GM18502 (cell line): Measurements from ENCODE around the gene ARL4D.
"Not testable (repeated sequence)": the region's sequence is repeated elsewhere in the genome, so short reads cannot be mapped to it uniquely, and the experiment has no call there.

Experiments
- ATAC-seq: cut with Tn5 transposase; IDR thresholded peaks from one replicate; pipeline ENCODE4 v1.9.1; 2021; ENCODE audit warnings: mild to moderate bottlenecking; ENCODE audit not compliant: unreplicated experiment, poor library complexity

The ARL4D gene

DNA sequence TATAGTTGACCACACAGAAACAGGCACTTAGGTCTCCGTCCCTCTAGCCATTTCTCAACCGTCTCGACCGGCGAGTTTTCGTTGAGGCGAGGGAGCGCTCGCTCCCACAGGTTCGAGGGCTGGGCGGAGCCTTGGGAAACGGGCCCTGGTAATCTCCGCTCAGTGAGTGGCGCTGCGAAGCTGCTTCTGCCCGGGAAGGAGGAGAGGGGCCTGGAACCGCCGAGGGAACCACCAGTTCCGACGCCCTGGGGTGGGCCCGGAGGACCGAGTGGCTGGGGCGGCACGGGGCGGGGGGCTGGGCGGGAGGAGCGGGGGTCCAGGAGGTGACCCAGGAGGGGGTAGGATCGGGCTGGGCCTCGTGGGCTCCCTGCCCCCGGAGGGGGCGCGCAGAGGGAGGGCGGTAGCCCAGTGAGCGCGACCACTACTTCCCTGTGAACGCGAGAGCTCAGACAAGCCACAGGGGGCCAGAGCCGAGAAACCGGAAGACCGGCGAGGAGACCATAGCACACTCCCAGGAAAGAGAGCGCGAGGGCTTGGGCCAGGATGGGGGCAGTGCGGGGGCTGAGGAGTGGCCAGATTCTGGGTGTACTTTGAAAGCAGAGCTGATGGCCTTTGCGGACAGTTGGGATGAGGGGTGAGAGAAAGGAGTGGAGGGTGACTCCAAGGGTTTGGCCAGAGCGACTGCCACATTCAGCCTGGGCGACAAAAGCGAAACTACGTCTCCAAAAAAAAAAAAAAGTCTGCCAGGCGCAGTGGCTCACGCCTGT, 29.9 kb upstream of the ARL4D start:
- peak; percentile 27 for ATAC-seq

DNA sequence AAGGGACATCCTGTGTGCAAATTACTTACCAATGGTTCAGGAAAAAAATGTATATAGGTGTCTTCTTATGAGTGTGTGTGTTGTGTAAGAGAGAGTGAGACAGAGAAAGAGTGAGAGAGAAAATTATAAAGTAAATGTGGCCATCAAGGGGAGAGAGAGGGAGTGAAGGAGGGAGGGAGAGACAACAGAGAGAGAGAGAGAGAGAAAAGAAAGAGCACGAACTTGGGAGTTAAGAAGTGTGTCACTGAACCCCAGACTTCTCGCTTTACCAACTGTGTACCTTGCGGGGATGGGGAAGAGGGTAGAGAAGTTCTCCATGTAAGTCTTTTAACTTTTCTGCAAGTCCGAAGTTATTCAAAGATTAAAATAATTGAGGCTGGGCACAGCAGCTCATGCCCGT, 28.8 kb upstream of the ARL4D start:
- no peak for ATAC-seq

DNA sequence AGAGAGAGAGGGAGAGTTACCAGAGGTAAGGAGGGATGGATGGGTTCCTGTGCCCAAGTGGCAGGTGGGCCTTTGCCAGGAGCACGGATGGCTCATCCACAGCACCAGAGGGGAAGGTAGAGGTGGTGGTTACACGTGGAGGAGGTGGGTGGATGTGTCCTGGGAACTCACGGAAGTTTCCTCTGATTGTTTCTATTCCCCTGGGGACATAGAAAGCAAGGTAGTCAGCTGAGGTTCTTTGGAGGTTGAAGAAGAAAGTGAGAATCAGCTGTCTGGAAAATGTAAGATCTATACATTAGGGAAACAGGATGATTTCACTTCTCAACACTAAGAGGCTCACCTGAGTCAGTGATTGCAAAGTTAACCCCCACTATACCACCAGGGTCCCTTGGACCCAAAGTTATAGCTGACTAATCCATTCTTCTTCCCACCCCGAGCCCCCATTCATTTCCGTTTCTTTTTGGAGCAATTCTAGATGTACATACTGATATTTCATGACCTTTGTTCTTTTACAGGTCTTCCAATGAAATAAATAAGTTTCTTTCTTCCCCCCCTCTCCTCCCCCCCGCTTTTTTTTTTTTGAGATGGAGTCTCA, 27.5 kb upstream of the ARL4D start:
- no peak for ATAC-seq

DNA sequence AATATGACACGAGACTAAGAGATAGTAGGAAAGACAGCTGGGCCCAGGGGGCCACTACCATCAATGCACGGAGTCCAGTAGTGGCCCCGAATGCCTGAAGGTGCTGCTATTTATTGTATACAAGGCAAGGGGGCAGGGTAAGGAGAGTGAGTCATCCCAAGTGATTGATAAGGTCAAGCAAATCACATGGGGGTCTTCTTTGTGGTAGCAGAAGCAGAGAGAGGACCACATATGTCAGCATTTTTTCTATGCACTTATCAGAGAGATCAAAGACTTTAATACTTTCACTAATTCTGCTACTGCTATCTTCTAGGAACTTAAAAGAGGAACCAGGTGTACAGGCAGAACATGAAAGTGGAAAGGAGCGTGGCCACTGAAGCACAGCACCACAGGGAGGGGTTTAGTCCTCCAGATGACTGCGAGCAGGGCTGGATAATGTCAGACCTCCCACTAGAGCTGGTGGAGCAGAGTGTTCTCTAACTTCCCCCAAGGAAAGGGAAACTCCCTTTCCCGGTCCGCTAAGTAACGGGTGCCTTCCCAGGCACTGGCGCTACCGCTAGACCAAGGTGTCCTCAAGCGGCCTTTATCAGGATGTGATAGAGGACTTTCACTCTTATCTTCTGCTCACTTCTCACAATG, 26.4 kb upstream of the ARL4D start:
- ATAC-seq: peak; percentile 39

DNA sequence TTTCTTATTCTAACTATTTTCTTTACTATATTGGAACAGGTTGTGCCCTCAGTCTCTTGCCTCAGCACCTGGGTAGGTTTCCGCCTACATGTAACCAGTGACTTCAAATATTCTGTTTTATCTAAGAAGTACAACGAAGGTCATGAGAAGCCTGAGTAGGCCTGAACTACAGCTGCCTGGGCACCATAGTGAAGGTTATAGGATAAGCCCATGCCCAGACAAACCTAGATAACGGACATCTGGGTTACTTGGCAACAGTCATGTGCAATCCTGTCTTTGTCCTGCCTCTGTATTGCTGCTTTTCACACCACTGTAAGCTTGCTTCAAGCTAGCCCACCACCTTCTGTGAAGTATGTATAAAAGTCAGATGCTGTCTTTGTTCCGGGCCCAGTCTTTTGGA, 25.4 kb upstream of the ARL4D start:
- ATAC-seq: no peak

DNA sequence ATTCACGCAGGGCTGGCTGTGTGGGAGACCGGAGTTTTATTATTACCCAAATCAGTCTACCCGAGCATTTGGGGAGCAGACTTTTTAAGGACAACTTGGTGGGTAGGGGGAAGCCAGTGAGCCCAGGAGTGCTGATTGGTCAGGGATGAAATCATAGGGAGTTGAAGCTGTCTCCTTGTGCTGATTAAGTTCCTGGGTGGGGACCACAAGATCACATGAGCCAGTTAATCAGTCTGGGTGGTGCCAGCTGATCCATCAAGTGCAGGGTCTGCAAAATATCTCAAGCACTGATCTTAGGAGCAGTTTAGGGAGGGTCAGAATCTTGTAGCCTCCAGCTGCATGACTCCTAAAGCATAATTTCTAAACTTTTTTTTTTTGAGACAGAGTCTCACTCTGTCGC, 22.9 kb upstream of the ARL4D start:
- ATAC-seq: not testable (repeated sequence)

DNA sequence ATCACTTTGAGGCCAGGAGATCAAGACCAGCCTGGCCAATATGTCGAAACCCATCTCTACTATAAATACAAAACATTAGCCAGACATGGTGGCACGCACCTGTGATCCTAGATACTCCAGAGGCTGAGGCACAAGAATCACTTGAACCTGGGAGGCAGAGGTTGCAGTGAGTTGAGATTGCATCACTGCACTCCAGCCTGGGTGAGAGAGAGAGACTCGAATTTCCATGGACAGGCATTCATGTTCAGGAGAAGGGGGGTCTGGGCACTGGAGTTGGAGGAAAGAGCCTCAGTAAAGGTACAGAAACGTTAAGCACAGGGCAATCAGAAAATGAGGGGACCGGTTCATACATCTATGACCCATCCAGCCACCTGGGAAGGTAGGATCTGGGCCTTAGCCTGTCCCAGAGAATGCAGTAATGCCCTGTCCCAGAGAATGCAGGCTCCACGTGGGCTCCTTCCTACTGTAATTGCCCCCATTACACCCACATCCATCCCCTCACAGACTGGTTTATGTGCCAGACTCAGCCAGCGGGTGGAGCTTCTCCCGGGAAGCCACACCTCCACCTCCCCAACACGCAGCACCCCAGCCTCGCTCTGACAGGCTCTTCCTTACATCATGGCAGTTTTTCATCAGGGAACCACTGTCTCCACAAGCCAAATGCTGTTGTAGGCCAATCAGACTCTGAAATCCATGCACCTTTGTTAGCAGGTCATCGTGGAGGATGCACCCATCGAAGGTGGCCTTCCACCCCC, 21.6 kb upstream of the ARL4D start:
- no peak for ATAC-seq

DNA sequence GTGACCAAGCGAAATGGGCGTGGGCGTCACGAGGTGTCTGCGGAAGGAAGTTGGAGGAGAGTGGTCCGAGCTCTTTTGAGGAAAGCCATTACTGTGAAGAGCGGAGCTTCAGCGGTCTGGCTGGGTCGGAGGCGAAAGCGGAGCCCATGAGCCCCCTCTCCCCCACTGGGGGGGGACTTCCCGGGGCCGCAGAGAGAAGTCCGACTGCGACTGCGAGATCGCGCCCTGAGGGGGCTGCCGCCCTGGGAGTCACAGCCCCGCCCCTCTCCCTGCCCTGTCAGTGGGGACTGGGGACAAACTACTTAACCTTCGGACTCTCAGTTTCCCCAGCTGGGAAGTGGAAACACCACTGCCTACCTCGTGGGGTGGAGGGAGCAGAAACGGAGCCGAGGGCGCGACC, 20.0 kb upstream of the ARL4D start:
- ATAC-seq: no peak

DNA sequence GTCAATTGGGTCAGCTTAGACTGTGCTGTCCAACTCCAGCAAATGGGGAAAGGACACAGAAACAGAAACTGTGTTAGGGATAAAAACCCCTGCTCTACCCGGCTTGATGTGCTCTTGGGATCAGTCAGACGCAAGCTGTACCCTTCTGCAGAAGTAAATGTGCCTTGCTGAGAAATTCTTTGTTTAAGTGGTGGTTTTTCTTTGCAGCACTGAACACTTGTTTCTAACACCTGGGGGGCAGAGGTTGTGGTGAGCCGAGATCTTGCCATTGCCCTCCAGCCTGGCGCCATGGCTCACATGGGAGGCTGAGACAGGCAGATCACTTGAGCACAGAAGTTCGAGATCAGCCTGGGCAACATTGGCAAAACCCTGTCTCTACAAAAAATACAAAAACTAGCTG, 18.5 kb upstream of the ARL4D start:
- no peak for ATAC-seq

DNA sequence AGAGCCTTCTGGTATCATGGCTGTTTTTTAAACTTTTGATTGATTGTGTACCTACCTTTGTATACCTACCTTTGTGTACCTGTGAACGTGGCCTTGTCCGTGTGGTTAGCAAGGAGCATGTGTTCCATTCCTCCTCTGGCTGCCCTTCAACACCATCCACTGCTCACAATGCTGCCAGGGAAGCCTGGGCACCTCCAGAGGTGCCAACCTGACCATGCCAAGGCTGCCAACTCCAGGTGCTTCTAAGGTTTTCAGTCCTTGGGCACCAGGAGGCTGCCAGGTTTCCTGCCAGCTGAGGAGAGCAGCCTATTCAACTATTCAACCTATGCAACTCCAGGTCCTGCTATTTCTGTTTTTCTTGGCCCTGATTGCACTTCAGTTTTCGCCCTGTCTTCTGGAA, 17.6 kb upstream of the ARL4D start:
- no peak for ATAC-seq

DNA sequence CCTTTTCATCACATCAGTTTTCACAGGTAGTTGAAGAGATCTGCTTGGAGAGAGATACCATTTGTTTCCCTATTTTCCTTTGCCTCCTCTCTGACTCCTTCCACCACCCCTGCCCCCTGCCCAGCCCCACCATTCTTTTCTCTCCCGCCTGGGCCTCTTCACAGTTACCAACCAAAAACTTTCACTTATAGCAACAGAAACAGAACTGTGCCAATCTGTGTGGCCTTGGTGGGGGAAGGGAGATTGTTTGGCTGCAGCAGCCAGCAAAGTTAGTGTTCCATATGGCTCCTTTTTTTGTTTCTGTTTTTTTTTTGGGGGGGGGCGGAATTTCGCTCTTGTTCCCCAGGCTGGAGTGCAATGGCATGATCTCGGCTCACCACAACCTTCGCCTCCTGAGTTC, 17.2 kb upstream of the ARL4D start:
- ATAC-seq: no peak

DNA sequence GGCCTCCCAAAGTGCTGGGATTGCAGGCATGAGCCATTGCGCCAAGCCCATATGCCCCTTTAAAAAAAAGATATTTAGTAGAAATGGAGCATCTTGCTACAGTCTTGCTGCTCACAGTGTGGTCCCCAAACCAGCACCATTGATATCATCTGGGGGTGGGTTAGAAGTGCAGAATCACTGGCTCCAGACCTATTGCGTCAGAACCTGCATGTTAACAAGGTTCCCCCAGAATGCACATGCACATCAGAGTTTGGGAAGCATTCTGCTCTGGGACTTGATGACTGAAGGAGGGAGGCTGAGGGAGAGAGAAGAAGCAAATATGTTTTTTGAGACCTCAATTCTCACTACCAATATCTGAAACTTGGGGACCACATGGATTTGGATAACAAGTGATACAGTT, 16.0 kb upstream of the ARL4D start:
- ATAC-seq: no peak

DNA sequence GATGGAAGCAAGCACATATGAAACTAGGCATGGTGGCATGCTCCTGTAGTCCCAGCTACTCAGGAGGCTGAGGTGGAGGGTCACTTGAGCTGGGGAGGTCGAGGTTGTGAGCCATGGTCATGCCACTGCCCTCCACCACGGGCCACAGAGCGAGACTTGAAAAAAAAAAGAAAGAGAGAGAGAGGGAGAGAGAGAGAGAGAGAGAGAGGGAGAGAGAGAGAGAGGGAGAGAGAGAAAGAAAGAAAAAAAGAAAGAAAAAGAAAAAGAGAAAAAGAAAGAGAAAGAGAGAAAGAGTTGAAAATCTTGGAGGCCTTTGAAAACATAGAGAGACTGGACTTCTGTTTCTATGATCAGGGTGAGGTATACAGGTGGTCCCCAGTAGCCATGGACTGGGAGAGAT, 15.4 kb upstream of the ARL4D start:
- ATAC-seq: no peak

DNA sequence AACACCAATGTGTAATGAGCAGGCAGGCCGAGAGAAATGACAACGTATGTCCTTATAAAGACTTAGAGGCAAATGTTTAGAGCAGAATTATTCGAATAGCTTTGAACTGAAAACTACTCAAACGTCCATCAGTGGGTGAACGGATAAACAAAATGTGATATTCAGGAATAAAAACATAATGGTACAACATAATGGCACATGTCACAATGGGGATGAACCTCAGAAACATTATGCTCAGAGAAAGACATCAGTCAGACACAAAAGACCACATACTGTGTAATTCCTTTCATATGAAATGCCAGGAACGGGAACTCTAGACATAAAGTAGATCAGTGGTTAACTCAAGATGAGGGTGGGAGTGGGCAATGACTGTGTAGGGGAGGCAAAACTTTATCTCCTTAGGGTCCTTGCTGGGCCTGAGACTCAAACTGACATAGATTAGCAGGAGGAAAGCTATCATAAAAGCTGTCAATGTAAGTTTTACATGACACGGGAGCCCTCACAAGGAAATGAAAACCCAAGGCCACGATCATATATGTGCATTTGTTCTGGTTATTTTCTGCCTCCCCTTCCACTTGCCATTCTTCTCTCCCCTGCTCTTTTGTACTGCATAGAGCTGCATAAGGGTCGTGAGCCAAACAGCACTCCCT, 14.8 kb upstream of the ARL4D start:
- ATAC-seq: no peak

DNA sequence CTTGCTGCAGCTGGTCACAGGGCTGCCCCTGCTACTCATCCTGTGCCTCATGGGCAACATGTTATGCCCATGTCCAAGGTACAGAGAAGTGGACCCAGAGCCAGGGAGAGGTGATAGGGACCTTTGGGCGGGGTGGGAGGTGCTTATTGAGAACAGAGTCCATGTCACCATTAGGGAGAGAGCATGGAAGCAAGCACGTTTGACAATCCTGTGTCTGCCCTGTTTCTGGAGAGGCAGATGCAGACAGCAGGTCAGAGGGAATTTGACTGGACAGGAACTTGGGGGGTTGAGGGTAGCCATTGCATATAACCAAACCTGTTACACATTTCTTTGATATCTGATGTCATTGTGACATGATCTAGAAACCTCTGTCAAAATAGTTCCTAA, 14.3 kb upstream of the ARL4D start:
- ATAC-seq: no peak

DNA sequence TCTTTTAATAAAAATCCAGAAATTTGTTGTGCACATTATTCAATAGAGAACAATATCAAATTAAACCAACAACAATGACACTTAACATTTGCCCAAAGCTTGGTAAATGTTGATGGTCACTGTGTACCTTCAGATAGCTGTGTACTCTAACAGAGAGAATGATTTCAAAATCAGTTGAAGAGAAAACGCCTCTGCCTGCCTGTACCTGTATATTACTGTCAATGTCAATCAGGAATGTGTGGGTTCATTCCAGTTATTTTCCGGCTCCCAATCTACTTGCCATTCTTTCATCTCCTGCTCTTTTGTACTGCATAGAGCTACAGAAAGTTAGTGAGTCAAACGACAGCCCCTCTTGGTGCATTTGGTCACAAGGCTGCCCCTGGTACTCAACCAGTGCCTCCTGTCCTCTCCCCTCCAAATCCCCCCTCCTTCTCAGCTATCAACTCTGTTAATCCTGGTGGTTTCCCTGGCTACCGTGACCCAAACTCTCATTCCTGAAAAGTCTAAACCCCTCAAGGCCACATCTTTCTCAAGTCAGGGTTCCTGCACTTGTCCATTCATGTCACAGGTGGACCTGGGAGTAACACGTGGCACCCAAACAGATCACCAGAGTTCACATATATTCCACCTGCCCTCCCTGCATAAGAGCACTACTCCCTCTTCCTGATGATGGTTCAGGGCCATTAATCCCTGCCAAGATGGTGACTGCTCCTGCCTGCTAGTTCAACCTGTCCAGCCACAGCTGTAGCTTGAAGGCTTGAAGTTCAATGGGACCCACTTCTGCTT, 13.6 kb upstream of the ARL4D start:
- no peak for ATAC-seq

DNA sequence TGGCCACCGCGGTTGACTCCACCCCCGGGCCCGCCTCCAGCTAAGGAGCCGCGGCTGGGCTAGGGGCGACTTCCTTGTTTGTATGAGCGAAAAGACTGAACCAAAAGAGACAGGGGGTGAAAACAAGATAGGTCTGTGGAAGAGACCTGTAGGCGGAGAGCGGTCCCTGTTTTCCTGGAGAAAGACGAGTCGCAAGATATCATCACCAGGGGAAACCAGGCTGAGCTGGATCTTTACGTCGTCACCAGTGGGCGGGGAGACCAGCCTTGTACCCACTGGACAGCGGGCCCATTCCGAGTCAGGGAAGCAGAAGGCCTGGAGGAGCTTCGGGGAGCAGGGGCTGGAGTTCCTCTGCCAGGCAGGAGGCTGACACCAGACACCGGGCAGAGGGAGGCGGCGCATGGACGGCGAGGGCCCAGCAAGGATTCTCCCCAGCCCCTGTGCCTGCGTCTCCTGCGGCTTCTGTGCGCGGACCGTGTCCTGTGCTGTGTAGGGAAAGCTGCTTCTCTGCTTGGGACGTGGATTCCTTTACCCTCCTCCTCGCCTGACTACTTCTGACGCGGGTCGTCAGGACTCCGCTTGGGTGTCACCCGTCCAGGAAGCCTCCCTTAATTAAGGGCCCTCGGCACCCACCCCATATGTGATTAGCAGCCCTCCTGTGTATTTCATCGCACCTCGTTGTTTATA, 10.3 kb upstream of the ARL4D start:
- peak; percentile 72 for ATAC-seq

DNA sequence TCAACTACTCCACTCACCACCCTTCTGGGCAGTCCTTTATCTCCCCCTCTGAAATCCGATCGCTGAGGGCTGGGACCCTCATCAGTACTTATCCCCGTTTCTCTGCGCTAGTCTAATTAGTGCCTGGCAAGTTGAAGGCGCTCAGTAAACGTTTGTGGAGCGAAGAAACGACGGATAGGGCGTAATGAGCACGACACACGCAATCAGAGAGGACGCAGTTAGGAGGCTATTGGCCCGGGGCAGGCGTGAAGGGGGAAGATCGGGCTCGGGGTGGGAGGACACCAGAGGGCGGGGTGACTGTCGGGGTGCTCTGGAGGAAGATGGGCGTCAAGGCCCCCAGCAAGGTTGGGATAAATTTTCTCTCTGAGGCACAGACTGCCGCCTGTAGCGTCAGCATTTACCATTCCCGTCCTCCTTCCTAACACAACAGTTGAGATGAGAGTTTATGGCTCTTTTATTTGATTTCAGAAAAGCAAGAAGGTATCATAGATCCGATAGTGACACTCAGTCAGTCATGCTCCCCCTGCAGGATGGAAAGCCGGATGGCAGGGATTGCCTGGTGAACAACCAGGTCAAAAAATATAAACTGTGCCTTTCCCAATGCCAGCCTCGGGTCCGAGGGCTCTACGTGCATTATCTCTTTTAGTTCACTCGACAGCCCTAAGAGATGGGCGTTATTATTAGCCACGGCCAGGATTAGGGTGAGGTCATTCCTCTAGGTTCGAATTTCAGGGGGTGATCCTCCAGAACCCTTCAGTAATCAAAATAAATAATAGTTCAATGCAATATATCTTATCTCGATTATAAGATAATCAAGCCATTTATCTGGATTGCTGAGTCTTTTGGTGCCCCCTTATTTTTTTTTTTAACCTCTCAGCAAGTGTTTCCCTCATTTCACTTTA, 9.5 kb upstream of the ARL4D start:
- ATAC-seq: peak; percentile 54
